HG03521 (cell line): Measurements from ENCODE around the gene RGS1.

ENCODE experiments used
- ATAC-seq: cut with Tn5 transposase; IDR thresholded peaks from one replicate; pipeline ENCODE4 v1.9.1; 2021; ENCODE audit warnings: mild to moderate bottlenecking, moderate library complexity; ENCODE audit not compliant: unreplicated experiment

RGS1 gene

DNA sequence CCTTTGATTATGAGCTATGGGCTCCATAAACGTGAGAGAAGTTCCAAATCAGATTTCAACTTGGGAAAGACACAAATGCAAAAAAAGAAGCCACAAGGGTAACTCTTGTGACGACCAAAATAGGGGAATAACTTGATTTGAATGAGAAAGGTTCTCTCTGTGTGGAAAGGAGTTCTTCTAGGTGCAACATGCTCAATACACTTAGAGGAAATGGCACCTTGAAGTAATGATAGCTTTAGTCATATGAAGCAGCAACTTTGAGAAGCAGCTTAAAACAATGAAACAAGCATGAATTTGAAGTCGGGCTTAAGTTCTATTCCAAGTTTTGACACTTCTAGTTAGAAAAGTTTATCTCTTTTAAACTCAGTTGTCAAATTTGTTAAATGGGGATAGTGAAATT, 21.8 kb upstream of the RGS1 start:
- ATAC-seq, result no peak

DNA sequence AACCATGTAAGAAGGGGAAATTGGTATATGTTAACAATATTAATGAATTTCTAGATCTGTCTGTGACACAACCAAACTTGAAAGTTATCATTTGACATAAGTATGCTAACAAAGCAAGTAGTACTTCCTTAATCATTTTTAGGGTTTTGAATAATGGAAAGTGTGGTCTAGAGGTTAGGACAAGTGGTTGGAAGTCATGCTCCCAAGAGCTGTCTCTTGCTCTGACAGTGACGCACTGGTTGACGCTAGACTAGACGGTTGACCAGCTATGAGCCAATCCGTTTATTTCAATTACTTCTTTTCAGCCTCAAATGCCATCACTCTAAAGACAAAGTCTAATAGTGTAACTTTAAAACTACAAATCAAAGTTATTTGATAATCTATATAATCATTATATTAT, 20.7 kb upstream of the RGS1 start:
- ATAC-seq, result no peak

DNA sequence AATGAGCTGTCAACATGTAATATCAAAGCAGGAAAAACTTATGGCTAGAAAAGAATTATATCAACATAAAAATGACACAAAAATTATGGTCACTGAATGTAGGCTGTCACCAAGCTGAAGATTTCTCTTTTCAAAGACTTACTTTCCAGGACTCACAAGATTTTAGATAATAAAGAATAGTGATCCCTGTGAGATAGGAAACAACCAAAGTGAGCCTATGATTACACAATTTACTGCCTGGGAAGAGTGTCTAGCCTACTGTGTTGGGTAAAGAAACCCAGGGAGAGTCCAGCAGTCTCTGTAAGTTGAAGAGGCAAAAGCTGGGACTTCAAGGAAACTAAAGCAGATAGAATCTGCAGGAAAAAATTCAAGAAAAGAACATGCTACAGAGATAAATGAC, 20.2 kb upstream of the RGS1 start:
- ATAC-seq, result no peak

DNA sequence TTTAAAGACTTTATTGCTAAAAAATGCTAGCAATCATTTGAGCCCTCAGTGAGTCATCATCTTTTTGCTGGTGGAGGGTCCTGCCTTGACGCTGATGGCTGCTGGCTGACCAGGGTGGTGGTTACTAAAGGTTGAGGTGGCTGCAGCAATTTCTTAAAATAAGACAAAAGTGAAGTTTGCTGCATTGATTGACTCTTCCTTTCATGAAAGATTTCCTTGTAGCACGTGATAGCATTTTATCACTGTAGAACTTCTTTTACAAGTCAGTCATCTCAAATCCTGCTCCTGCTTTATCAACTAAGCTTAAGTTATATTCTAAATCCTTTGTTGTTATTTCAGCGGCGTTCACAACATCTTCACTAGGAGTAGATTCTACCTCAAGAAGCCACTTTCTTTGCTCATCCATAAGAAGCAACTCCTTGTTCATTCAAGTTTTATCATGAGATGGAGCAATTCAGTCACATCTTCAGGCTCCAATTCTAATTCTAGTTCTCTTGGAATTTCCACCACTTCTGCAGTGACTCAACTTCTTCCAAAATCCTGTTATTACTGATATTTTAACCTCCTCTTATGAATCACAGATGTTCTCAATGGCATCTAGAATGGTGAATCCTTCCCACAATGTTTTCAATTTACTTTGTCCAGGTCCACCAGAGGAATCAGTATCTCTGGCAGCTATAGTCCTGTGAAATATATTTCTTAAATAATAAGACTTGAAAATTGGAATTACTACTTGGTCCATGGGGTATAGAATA, 17.6 kb upstream of the RGS1 start:
- no peak for ATAC-seq

DNA sequence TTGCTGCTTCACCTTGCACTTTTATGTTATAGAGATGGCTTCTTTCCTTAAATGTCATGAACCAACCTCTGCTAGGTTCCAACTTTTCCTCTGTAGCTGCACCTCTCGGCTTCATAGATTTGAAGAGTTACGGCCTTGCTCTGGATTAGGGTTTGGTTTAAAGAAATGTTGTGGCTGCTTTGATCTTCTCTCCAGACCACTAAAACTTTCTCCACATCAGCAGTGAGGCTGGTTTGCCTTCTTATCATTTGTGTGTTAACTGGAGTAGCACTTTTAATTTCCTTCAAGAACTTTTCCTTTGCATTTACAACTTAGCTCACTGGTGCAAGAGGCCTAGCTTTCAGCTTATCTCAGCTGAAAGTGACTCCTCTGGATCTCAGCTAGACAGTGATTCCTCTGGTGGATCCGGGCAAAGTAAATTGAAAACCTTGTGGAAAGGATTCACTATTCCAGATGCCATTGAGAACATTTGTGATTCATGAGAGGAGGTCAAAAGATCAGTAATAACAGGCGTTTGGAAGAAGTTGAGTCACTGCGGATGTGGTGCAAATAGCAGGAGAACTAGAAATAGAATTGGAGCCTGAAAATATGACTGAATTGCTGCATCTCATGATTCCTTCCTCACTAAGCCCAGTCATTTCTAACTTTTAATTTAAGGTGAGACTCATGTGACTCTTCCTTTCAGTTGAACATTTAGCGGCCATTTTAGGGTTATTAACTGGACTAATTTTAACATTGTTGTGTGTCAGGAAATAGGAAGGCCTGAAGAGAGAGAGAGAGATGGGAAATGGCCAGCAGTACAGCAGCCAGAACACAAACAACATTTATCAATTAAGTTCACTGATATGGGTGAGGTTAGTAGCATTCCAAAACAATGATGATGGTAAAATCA, 16.2 kb upstream of the RGS1 start:
- no peak for ATAC-seq

DNA sequence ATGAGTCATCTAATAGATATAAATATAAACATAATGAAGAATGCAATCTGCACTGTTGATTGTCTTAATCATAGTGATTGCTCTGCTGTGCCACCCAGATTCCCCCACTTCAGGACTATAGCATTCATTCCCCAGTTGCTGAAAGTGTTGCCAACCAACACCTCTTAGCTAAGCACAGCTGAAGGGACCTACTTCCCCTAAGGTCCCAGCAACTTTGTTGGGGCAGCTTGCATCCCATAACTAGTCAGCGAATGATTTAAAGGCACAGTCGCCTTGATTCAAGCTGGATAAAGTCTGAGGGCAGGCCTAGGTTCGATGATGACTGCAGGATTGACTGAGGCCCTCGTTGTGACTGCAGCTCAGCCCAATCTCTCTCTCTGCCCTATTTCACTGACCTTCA, 14.3 kb upstream of the RGS1 start:
- no peak for ATAC-seq

DNA sequence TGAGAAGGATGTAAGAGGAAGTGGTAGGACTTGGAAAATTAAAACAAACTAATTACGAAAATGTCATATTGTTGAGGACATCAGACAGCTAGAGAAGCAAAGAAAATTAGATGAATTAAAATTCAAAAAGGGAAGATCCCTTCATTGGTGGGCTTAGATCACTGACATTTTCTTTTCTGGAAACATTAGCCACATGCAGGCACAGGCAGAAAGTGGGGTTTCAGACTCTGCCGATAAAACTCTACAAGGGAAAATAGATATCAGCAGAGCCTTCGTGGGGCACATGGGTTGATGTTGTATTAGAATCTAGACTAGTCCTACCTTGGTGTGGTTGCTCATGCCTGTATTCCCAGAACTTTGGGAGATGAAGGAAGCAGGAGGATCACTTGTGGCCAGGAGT, 12.4 kb upstream of the RGS1 start:
- ATAC-seq, result no peak

DNA sequence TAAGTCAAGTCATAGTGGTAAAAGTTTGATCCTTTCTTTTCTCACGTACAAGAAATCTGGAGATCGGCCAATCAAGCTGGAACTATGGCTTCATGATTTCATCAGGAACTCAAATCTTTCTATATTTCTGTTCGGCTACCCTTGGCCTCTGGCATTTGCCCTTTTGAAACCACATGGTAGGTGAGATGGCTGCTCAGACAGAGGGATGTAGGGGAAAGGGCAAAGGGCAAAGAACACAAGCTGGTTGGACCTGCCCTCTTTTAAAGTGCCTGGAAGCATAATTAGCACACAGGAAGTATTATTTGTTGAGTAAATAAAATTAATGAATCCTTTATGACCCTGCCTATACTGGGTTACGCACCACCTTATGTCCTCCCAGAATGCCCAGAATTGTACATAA, 11.5 kb upstream of the RGS1 start:
- no peak for ATAC-seq

DNA sequence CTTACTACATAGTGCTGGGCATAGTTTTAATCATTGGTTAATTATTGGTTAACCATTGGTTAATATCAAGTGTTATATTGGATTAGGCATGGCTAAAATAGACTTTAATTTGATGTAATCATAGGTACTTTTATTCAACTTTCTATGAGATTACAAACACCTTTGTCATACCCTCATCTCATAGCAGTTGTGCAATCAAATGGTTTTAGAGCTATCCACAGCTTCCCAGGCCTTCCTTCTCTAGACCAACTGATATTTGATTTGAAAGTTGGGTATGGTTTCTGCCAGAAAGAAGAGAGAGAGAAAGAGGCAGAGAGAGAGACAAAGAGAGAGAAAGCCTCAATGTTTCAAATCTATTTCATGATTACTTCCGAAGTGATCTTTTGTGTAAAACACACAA, 9.6 kb upstream of the RGS1 start:
- ATAC-seq, result no peak

DNA sequence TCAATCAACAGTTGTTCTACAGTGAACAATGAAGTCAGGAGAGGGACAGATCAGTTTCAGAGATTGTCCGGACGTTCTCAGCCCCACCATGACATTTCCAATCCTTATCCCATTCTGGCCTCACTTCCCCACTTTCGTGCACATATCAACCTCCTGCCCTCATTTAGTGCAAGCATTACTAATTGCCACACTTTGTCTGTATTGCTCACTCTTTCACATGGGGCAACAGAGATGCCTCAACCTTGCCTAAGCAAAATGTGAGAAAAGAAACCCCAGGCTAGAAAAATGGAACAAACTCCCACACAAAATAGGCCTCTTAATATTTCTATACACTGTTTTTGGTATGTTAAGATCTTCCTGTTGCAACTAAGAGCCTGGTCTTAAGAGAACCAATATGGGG, 8.9 kb upstream of the RGS1 start:
- no peak for ATAC-seq

DNA sequence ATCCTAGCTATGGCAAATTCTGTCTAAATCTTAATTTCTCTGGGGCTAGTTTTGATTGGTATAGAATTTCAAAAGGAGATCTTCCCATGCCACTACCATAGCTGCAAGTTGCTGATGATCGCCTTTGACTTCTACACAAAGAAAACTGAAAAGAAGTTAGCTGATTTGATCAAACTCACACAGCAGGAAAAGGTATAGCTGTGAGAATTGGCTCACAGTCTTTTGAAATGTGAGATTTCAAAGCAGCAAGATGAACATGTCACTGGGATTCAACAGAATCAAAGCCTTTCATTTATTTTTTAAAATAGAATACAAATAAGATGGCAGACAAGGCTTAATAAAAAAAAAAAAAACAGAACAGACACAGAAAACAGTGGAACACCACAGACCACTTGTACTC, 7.5 kb upstream of the RGS1 start:
- no peak for ATAC-seq

DNA sequence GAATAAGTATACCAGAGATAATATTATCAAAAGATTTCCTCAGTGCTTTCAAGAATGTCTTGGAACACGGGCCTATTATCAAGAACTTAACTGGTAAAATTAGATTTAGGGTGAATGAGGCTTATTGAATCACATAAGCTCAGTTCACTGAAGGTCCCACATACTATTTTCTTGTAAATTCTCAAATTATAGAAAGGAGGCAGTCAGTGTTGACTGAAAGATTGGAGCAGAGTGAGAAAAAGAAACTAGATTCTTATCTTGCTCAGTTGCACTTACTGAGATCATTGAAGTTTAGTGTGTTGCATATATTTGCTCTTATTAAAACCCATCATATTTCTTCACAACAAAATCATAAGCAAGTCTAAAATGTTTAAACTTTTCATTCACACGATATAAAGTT, 3.9 kb upstream of the RGS1 start:
- ATAC-seq, result no peak

DNA sequence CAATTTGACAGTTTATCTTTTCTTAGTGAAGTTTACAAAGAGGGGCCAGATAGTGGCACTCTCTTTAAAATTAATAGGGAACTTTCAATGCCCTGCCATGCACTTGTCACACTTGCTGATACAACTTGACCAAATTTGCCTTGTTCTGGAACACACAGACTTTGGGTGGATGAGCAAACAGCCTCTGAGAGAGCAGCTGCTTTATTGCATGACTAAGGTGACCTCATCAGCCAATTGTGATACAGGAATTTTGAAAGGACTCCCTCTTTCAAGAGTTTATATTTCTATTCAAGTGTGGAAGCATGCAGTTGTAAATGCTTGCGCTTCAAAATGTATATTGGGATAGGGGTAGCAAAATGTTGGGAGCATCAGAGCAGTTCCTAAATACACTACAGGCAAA, 2.1 kb upstream of the RGS1 start:
- no peak for ATAC-seq

DNA sequence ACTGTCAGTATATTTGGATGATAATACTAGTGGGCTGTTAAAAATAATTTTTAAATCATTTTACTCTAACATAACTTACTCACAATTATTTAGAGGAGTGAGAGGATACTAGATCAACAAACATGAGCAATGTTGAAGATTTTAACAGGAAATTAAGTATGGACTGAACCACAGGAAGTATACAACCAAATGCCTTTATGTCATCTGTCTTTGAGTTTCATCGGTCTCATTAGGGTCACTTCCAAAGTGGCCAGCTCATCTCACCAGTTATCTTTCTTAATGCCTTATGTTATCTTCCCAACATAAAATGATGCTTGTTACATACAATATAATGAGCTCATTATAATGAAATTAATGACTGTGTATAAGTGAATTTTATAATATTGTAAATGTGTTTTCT, 1.5 kb upstream of the RGS1 start:
- ATAC-seq, result no peak

DNA sequence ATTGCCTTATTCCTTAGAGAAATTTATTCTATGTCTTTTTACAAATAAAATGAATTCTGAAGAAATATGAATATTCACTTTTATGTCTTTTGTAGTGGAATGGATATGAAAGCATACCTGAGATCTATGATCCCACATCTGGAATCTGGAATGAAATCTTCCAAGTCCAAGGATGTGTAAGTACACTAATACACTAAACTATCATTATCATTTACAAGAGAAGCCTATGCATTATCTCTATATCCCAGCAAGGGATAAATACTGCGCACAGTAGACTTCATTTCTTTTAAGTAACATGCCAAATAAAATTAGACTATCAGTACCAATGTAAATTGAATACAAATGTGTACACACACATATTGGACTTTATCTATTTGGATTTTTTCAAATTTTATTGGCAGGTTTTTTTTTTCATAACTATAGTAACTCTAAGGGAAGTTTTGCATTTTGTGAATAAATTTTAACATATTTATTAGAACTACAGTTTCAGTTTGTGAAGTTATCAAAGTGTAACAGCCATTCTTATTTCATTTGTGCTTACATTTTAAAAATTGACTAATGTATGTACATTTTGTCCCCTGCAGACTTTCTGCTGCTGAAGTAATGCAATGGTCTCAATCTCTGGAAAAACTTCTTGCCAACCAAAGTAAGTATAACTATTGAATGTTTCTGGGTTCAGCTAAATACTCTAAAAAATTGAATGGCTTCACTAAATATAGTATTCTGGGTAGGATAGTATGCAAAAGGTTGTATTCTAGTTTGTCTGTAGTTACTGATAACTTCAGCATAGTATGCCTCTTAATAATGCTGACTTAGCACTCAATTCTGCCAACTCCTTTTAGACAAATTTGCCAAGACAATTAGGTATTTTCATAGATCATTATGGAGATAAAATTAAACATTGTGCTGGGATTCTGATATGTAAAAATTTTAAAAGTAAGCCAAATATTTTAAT, 894 bp downstream of the RGS1 start:
- no peak for ATAC-seq

DNA sequence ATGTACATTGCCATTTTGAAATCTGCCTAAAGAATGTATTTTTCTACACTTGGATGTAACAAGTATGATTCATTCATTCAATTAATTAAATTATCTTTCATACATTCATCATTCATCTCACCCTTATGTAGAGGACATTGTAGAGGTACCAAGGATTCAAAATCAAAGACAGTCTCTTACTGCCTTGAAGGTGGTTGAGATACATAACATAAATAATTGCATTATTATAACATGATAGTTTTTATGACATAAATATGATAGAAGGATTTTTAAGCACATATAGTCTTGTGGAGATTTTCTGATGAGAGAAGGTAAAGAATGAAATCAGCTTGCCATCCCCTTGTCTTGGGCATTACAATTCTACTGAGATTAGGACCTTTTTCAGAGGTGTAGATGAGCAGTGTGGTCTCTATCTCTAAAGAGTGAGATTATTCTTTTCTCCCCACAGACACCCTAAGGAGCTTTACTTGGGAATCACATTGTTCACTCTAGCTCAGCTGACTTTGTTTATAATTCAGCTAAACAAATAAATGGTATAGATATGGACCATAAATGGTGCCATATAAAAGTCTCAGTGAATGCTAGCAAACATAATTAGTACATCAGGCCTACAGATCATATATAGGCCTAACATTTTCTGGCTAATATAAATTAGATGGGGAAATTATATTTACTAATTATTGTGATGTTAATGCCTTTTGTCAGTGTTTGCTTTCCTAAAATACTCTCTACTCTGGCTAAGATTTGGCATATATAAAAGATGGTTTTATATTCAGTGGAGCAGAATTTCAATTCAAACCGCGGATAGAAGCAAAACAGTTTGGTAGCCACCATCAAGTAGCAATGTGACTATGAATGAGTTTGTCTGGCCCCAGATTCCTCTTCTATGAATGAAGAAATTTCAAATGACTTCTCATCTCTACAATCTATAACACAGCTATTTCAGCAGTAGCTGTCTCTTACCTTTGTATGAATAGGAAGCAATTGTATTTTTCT, 1.9 kb downstream of the RGS1 start:
- no peak for ATAC-seq

DNA sequence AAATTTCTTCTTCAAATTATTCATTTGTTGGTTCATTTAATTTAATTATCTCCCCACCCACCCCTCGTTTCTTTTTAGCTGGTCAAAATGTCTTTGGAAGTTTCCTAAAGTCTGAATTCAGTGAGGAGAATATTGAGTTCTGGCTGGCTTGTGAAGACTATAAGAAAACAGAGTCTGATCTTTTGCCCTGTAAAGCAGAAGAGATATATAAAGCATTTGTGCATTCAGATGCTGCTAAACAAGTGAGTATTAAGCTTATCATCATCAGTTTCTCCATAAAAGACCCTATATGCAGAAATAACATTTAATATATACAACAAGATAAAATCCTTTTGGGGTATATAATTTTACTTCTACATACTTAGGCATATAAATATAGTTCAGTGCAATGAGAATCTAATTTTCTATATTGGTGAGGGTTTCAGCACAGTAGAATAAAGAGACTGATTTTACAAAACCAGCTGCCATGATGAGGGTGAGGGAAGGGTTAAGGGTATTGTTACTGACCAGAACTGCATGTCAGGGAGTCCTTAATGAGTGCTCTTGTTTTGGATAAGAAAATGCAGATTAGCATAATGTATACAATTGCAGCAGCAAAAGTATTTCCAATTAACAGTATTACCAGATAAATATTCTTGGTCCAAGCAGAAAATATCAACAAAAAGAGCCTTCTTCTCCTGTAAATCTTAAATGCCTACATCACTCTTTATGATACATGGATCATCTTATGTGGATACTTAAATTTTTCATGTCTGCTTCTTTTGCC, 2.8 kb downstream of the RGS1 start:
- ATAC-seq, result no peak

DNA sequence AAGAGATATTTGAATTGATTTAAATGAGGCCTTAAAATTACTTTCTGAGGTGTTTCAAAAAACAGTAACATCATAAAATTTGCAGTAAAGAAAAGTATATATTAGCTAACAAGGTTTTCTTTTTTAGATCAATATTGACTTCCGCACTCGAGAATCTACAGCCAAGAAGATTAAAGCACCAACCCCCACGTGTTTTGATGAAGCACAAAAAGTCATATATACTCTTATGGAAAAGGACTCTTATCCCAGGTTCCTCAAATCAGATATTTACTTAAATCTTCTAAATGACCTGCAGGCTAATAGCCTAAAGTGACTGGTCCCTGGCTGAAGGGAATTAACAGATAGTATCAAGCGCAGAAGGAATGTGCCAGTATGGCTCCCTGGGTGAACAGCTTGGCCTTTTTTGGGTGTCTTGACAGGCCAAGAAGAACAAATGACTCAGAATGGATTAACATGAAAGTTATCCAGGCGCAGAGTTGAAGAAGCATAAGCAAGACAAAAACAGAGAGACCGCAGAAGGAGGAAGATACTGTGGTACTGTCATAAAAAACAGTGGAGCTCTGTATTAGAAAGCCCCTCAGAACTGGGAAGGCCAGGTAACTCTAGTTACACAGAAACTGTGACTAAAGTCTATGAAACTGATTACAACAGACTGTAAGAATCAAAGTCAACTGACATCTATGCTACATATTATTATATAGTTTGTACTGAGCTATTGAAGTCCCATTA, 3.6 kb downstream of the RGS1 start:
- ATAC-seq, result no peak
